Erythroblast (primary cell): ENCODE data around the gene SMIM34.
"Not testable (repeated sequence)": the region's sequence is repeated elsewhere in the genome, so short reads cannot be mapped to it uniquely, and the experiment has no call there.

Experiments used
- DNase-seq, 2 experiments: peaks; one replicate each; lab custom pipeline; 2025; lab: John Stamatoyannopoulos, UW
- GATA1 ChIP-seq: IDR thresholded peaks from 2 replicates; pipeline ENCODE4 v1.6.1; 2011; ENCODE audit warnings: low read depth, mild to moderate bottlenecking, control low read depth, low read length, moderate library complexity
- POLR2A ChIP-seq: IDR thresholded peaks from 2 replicates; pipeline ENCODE4 v1.6.1; 2011; ENCODE audit warnings: mild to moderate bottlenecking, low read length

Gene SMIM34

DNA sequence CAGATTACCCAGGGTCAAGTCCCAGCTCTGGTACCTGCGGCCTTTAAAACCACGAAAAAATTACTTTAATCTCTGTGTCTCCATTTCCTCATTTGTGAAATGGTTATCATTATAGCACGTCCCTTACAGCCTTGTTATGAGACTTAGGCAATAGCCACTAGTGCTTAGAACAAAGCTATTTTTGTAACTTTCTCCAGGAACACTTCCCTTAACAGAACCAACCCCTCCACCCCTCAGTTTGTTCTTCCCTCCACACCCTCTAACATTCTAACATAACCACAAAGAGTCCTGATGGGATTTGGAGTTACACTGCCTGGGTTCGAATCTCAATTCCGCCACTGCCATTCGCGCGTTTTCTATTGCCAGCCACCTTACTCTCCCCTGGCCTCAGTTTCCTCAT is 49.3 kb downstream of the SMIM34 start:
- not testable (repeated sequence) for DNase-seq

DNA sequence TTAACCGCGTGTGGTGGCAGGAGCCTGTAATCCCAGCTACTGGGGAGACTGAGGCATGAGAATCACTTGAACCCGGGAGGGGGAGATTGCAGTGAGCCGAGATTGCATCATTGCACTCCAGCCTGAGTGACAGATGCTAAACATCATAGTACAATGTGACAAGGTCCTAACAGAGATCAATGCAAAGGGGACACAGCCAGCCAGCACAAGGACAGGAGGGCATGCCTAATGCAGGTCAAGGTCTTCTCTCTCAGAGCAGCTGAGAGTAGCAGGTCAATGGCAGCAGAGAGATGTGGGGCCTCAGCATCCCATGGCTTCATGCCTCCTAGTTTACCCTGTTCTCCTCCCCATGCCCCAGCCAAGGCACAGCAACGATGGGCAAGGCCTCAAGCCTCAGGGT is 51.4 kb downstream of the SMIM34 start:
- TF ChIP-seq POLR2A (no peak), GATA1 (no peak)
- no peak for DNase-seq

DNA sequence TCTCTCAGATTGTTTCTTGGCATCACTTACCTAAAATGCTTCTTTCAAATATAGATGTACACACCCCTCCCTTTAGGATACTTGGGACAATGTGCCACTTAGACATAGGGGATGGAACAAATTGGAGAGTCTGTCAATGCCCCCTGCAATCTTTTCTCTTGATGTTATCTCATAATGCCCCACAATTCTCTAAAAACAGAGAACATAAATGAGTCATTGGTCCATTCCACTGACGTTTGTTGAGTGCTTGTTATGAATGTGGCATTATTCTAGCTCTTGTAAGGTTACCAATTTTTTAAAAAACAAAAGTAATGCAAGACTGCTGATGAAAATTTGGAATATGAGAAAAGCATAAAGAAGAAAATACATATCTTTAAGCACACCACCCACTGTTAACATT is 54.0 kb downstream of the SMIM34 start:
- DNase-seq = no peak
- TF ChIP-seq POLR2A (no peak), GATA1 (no peak)
